H1 (cell line): ENCODE data around the gene ARMH4. TPM values are rescaled to one million over a fixed set of nuclear protein-coding genes. Genes with fewer than 3 reads are reported as not detected.

Experiments used
- CTCF ChIA-PET: fragments of 300-600 bp; sonication (Branson Sonifier 250); formaldehyde crosslinking; loops from one replicate; lab custom pipeline; 2021; ENCODE audit not compliant: partially characterized antibody; lab: Charles Lee
- POLR2A ChIA-PET: fragments of 300-600 bp; sonication (Branson Sonifier 250); formaldehyde crosslinking; loops from one replicate; lab custom pipeline; 2021; ENCODE audit warnings: inconsistent platforms; ENCODE audit not compliant: partially characterized antibody; lab: Charles Lee
- DNase-seq, 2 experiments: peaks; one replicate each; pipeline versions ENCODE4 v3.0.0 to v3.0.0-alpha.2; 2010 to 2022; ENCODE audit warnings: low spot score in 2 of 2, low read depth in 1 of 2, mixed read lengths in 1 of 2
- FAIRE-seq: peaks from 2 replicates; lab custom pipeline; 2011; peaks lifted over from hg19 to GRCh38; lab: Jason Lieb, UNC
- H2AFZ ChIP-seq: 2 replicates; pipeline ENCODE4 v1.8.1; 2012; ENCODE audit warnings: low read length, inconsistent platforms
- H2AK5ac ChIP-seq: 2 replicates; pipeline ENCODE4 v1.6.1; 2013; ENCODE audit warnings: low read depth, low read length
- H2BK120ac ChIP-seq: replicated peaks from 2 replicates; pipeline ENCODE3; 2013; ENCODE audit warnings: low read depth, low read length, inconsistent platforms
- H2BK12ac ChIP-seq: 2 replicates; pipeline ENCODE4 v1.6.1; 2013; ENCODE audit warnings: low read depth, low read length
- H2BK15ac ChIP-seq: 2 replicates; pipeline ENCODE4 v1.6.1; 2013; ENCODE audit warnings: low read length
- H2BK20ac ChIP-seq: 2 replicates; pipeline ENCODE4 v1.6.1; 2013; ENCODE audit warnings: low read length
- H2BK5ac ChIP-seq: 2 replicates; pipeline ENCODE4 v1.6.1; 2013; ENCODE audit warnings: low read depth, low read length
- H3K14ac ChIP-seq: 2 replicates; pipeline ENCODE4 v1.6.1; 2013; ENCODE audit warnings: inconsistent platforms; ENCODE audit not compliant: insufficient read length
- H3K18ac ChIP-seq: 2 replicates; pipeline ENCODE4 v1.6.1; 2013; ENCODE audit warnings: low read length; ENCODE audit errors: extremely low read depth
- H3K23ac ChIP-seq: 2 replicates; pipeline ENCODE4 v1.6.1; 2013; ENCODE audit warnings: inconsistent platforms; ENCODE audit not compliant: insufficient read length
- H3K23me2 ChIP-seq: 2 replicates; pipeline ENCODE4 v1.6.1; 2013; ENCODE audit warnings: low read depth, low read length
- H3K27ac ChIP-seq: 2 replicates; pipeline ENCODE4 v1.6.1; 2011; ENCODE audit warnings: low read depth, low read length, inconsistent platforms
- H3K27me3 ChIP-seq, 4 experiments: replicated peaks in 1 of 4; 1 replicate in 1 of 4; 2 replicates in 3 of 4; pipeline versions ENCODE4 v1.6.1 to v1.8.1; 2011 to 2013; ENCODE audit warnings: low read length in 3 of 4, mild to moderate bottlenecking in 3 of 4, inconsistent platforms in 2 of 4, mixed read lengths in 2 of 4, moderate library complexity in 1 of 4; ENCODE audit not compliant: control insufficient read depth in 3 of 4, insufficient read depth in 3 of 4; ENCODE audit errors: extremely low read depth in 1 of 4
- H3K36me3 ChIP-seq, 4 experiments: 2 replicates each; pipeline versions ENCODE4 v1.6.1 to v1.8.1; 2011 to 2013; ENCODE audit warnings: mild to moderate bottlenecking in 4 of 4, low read length in 3 of 4, moderate library complexity in 2 of 4, control low read depth in 1 of 4, inconsistent platforms in 1 of 4; ENCODE audit not compliant: insufficient read depth in 4 of 4, control insufficient read depth in 2 of 4
- H3K4ac ChIP-seq: replicated peaks from 2 replicates; pipeline ENCODE3; 2013; ENCODE audit warnings: low read length, low read depth, mixed read lengths, inconsistent platforms; ENCODE audit not compliant: insufficient read length
- H3K4me1 ChIP-seq, 4 experiments: replicated peaks in 1 of 4; 1 replicate in 1 of 4; 2 replicates in 3 of 4; pipeline versions ENCODE4 v1.6.1 to v1.8.1; 2011 to 2013; ENCODE audit warnings: low read length in 3 of 4, inconsistent platforms in 2 of 4, mixed read lengths in 1 of 4; ENCODE audit not compliant: insufficient read depth in 4 of 4, control insufficient read depth in 3 of 4
- H3K4me2 ChIP-seq, 2 experiments: 2 replicates each; pipeline versions ENCODE4 v1.6.1 to v1.8.1; 2011 to 2013; ENCODE audit warnings: low read depth in 2 of 2, low read length in 2 of 2, control low read depth in 1 of 2, inconsistent platforms in 1 of 2, mild to moderate bottlenecking in 1 of 2; ENCODE audit not compliant: insufficient read depth in 1 of 2
- H3K4me3 ChIP-seq, 4 experiments: fragments of 200-600, 300-600 bp in 1 of 4; sonication (generic), shearing (Covaris generic), sonication (Bioruptor Twin) in 1 of 4; 2 replicates each; pipeline versions ENCODE4 v1.5.1 to v1.8.1; 2011 to 2016; ENCODE audit warnings: low read length in 4 of 4, low read depth in 3 of 4, control low read depth in 2 of 4, inconsistent platforms in 2 of 4, mild to moderate bottlenecking in 2 of 4, mixed read lengths in 1 of 4, moderate library complexity in 1 of 4; ENCODE audit not compliant: insufficient read depth in 2 of 4; ENCODE audit errors: extremely low read depth in 1 of 4
- H3K56ac ChIP-seq: replicated peaks from 2 replicates; pipeline ENCODE3; 2013; ENCODE audit warnings: low read depth, mild to moderate bottlenecking, mixed read lengths, low read length, inconsistent platforms; ENCODE audit not compliant: insufficient read length
- H3K79me1 ChIP-seq: 2 replicates; pipeline ENCODE4 v1.6.1; 2013; ENCODE audit warnings: low read depth, low read length, control low read depth
- H3K79me2 ChIP-seq, 2 experiments: 2 replicates each; pipeline versions ENCODE4 v1.6.1 to v1.8.1; 2012 to 2013; ENCODE audit warnings: low read length in 2 of 2, mild to moderate bottlenecking in 2 of 2, inconsistent platforms in 1 of 2; ENCODE audit not compliant: insufficient read depth in 2 of 2, control insufficient read depth in 1 of 2
- H3K9ac ChIP-seq, 4 experiments: replicated peaks in 1 of 4; 1 replicate in 1 of 4; 2 replicates in 3 of 4; pipeline versions ENCODE4 v1.6.1 to v1.8.1; 2011 to 2013; ENCODE audit warnings: low read depth in 3 of 4, low read length in 3 of 4, control low read depth in 2 of 4, mild to moderate bottlenecking in 2 of 4, moderate library complexity in 2 of 4, inconsistent platforms in 1 of 4; ENCODE audit errors: extremely low read depth in 1 of 4
- H3K9me3 ChIP-seq, 2 experiments: 2 replicates each; pipeline versions ENCODE4 v1.6.1 to v1.8.1; 2012 to 2013; ENCODE audit warnings: mild to moderate bottlenecking in 2 of 2, moderate library complexity in 2 of 2, control low read depth in 1 of 2, inconsistent platforms in 1 of 2, low read depth in 1 of 2, low read length in 1 of 2, mixed read lengths in 1 of 2; ENCODE audit not compliant: insufficient read depth in 2 of 2
- H4K20me1 ChIP-seq, 2 experiments: replicated peaks in 1 of 2; 2 replicates each; pipeline versions ENCODE3 to v1.8.1; 2011 to 2013; ENCODE audit warnings: inconsistent platforms in 2 of 2, low read length in 2 of 2, mild to moderate bottlenecking in 1 of 2; ENCODE audit not compliant: insufficient read depth in 2 of 2, control insufficient read depth in 1 of 2
- H4K5ac ChIP-seq: 2 replicates; pipeline ENCODE4 v1.6.1; 2013; ENCODE audit warnings: low read length, low read depth, mixed read lengths, inconsistent platforms; ENCODE audit not compliant: insufficient read length
- H4K8ac ChIP-seq: 2 replicates; pipeline ENCODE4 v1.8.0; 2013; ENCODE audit warnings: mild to moderate bottlenecking, moderate library complexity, low read length, inconsistent platforms; ENCODE audit not compliant: insufficient read depth; ENCODE audit errors: extremely low read depth
- H4K91ac ChIP-seq: replicated peaks from 2 replicates; pipeline ENCODE3; 2013; ENCODE audit warnings: low read length, mixed read lengths, inconsistent platforms; ENCODE audit not compliant: insufficient read length
- CREB1 ChIP-seq: IDR thresholded peaks from 2 replicates; pipeline ENCODE4 v1.6.1; 2012; ENCODE audit warnings: inconsistent platforms
- EP300 ChIP-seq, 2 experiments: IDR thresholded peaks; 1 replicate in 1 of 2; 2 replicates in 1 of 2; pipeline ENCODE4 v1.6.1; 2011 to 2012; ENCODE audit warnings: low read depth in 2 of 2, low read length in 2 of 2, mild to moderate bottlenecking in 2 of 2, borderline replicate concordance in 1 of 2, inconsistent platforms in 1 of 2, moderate library complexity in 1 of 2
- GTF2F1 ChIP-seq: IDR thresholded peaks from 2 replicates; pipeline ENCODE4 v1.6.1; 2012; ENCODE audit warnings: low read depth, low read length, improper control_type of control experiment, borderline replicate concordance
- HDAC6 ChIP-seq: IDR thresholded peaks from one replicate; pipeline ENCODE4 v1.7.1; 2012; ENCODE audit warnings: low read depth, mild to moderate bottlenecking, inconsistent platforms, low read length, moderate library complexity
- KDM1A ChIP-seq: fragments of 200-600, 300-600 bp; sonication (generic); IDR thresholded peaks from 2 replicates; pipeline ENCODE4 v1.7.1; 2016; ENCODE audit warnings: mild to moderate bottlenecking, low read length, borderline replicate concordance
- NRF1 ChIP-seq: IDR thresholded peaks from 2 replicates; pipeline ENCODE4 v1.6.1; 2011; ENCODE audit warnings: mild to moderate bottlenecking, low read depth, low read length, improper control_type of control experiment
- POU5F1 ChIP-seq: IDR thresholded peaks from 2 replicates; pipeline ENCODE4 v1.6.1; 2011; ENCODE audit warnings: low read depth, mild to moderate bottlenecking, low read length, moderate library complexity
- SAP30 ChIP-seq: fragments of 300-600 bp; sonication (generic); IDR thresholded peaks from 2 replicates; pipeline ENCODE4 v1.7.1; 2012; ENCODE audit warnings: low read length, moderate library complexity, mild to moderate bottlenecking, inconsistent platforms; ENCODE audit not compliant: insufficient read depth, insufficient replicate concordance
- SIRT6 ChIP-seq: IDR thresholded peaks from one replicate; pipeline ENCODE4 v1.7.1; 2012; ENCODE audit warnings: low read length, inconsistent platforms
- TAF1 ChIP-seq: IDR thresholded peaks from 2 replicates; pipeline ENCODE4 v1.6.1; 2011; ENCODE audit warnings: mild to moderate bottlenecking, low read depth, low read length
- WGBS, 2 experiments: shearing (Covaris generic) in 1 of 2; methylation state at CpG; one replicate each; pipeline versions ENCODE4 v1.1.6 to v1.1.7; 2013 to 2015; ENCODE audit warnings: low lambda C conversion rate in 2 of 2, mixed read lengths in 2 of 2, inconsistent platforms in 1 of 2, low coverage in 1 of 2, missing lambda C conversion rate in 1 of 2; ENCODE audit not compliant: insufficient replicate concordance in 2 of 2, insufficient coverage in 1 of 2, insufficient read length in 1 of 2; ENCODE audit errors: extremely low coverage in 1 of 2, missing lambda C conversion rate in 1 of 2; 5-methylcytosine and 5-hydroxymethylcytosine counted together
- polyA plus RNA-seq, 7 experiments: library from polyadenylated mRNA; depleted of rRNA in 3 of 7; stranded (reverse) in 5 of 7; unstranded in 2 of 7; fragments of >200 nt in 5 of 7; fragments of 200-250 nt in 2 of 7; gene quantifications; 1 replicate in 5 of 7; 2 replicates in 1 of 7; 4 replicates in 1 of 7; pipeline versions ENCODE4 v1.2.1 to v1.2.3, GENCODE V29; 2011 to 2013; ENCODE audit warnings: missing spikeins in 2 of 7, mixed read lengths in 2 of 7
- total RNA-seq: library from RNA; stranded (reverse); fragmentation: NEBNext Ultra II Directional; extraction: Animal tissue kit (Norgen Biotek cat#: 25700); gene quantifications from 2 replicates; pipeline ENCODE4 v1.2.1, GENCODE V29; 2021
- TF ChIP-seq, protein P1 (sequence below): IDR thresholded peaks from 2 replicates; pipeline ENCODE4 v1.6.1; 2012; ENCODE audit warnings: inconsistent platforms

Gene ARMH4
- total and polyA plus RNA-seq, 2 of the 8 experiments (the other 6 are each of a cell fraction or from before 2014, with no cell fraction given) = 7.1 to 25.4 TPM

DNA sequence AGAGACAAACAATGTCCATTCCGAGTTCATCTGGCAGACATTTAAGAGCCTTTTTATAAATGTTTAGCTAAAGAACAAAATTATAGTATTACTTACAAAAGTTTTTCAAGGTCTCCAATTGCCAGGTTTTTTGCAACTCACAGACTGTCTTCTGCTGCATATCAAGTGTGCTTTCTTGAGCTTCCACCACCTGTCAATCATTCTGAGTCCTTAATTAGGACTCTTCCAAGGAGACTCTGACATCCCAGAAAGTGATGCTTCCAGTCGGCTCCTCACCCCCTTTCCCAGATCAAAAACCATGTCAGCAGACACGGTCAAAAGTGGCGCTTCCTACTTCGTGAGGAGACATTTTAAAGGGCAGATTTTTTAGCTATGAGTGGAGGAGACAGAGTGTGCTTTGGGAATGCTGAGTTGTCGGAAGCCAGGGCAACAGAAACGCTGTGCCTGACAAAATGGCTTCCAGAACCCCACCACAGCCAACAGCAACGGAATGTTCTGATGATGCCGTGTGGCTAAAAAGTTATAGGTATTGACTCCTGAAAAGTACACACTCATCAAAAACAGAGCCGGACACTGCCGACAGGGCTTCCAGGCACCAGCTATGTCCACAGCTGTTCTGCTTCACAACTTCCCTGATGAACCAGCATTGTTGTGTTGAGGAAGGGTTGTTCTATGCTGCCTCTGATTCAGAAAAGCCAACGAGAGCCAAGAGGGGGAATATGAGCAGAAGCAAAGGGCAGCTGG lies 170.0 kb downstream of the ARMH4 start:
- H4K20me1 ChIP-seq = no peaks in the 10 kb centered on the region
- FAIRE-seq (no peak), DNase-seq (no peak)
- H3K4me1 ChIP-seq = no peaks in the 10 kb centered on the region; a peak in 1 of 7 replicates
- H3K23me2 ChIP-seq = no peaks in the 10 kb centered on the region
- H2BK12ac ChIP-seq = no peak overlapping the region
- no peak overlapping the region for H3K4me2 ChIP-seq
- ChIA-PET POLR2A (no interaction called here), CTCF (interaction anchor here (0.6 to 1.7 kb wide), 5 partner anchors 9 to 496 kb away, joined by 3 to 6 read pairs (median 4); no protein-coding TSS in a partner anchor)
- H3K23ac ChIP-seq = no peak overlapping the region
- H3K9me3 ChIP-seq = no peaks in the 10 kb centered on the region
- H3K27ac ChIP-seq = no peak overlapping the region
- no peak overlapping the region for H2AK5ac ChIP-seq
- no peak overlapping the region for H4K91ac ChIP-seq
- no peaks in the 10 kb centered on the region for H3K27me3 ChIP-seq
- H3K14ac ChIP-seq = no peak overlapping the region
- H3K9ac ChIP-seq = no peak overlapping the region
- no peak overlapping the region for H3K4me3 ChIP-seq
- WGBS, 2 experiments = 89% methylated on average over 12 of the region's 12 CpGs; no CpG with 5 or more reads in 1 of the 2 experiments
- no peak overlapping the region for H4K5ac ChIP-seq
- no peak overlapping the region for H3K56ac ChIP-seq
- peak overlapping the region; percentile 86; the same call in 1 of the 2 replicates for H2AFZ ChIP-seq
- no peak overlapping the region; the same call in 1 of the 2 replicates for H4K8ac ChIP-seq
- TF ChIP-seq CREB1 (no peak), HDAC6 (no peak), KDM1A (no peak), EP300 (IDR thresholded peaks at IDR 0.05; ENCODE audit: borderline replicate concordance in 1 of 2, low read depth in 2 of 2, low read length in 2 of 2) (no peak), SAP30 (no peak), TAF1 (no peak), SIRT6 (no peak), NRF1 (no peak), POU5F1 (no peak), GTF2F1 (no peak)
- TF ChIP-seq, protein P1, sequence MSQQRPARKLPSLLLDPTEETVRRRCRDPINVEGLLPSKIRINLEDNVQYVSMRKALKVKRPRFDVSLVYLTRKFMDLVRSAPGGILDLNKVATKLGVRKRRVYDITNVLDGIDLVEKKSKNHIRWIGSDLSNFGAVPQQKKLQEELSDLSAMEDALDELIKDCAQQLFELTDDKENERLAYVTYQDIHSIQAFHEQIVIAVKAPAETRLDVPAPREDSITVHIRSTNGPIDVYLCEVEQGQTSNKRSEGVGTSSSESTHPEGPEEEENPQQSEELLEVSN = no peak
- no peak overlapping the region for H3K18ac ChIP-seq
- 0 out of 2 replicates have a peak overlapping the region, but pooled peaks have one; percentile 21 for H2BK20ac ChIP-seq
- no peak overlapping the region for H3K4ac ChIP-seq
- H2BK120ac ChIP-seq = no peak overlapping the region
- H2BK5ac ChIP-seq = no peak overlapping the region
- H3K79me1 ChIP-seq = no peaks in the 10 kb centered on the region
- H3K36me3 ChIP-seq = no peaks in the 10 kb centered on the region
- H3K79me2 ChIP-seq = no peaks in the 10 kb centered on the region
- no peak overlapping the region for H2BK15ac ChIP-seq
